DND-41 (cell line): ENCODE results near the gene CALML3.

Experiments used
- CTCF ChIP-seq: IDR thresholded peaks from 2 replicates; pipeline ENCODE4 v1.5.1; 2012; ENCODE audit warnings: borderline replicate concordance, low read length, moderate library complexity, mild to moderate bottlenecking; ENCODE audit not compliant: poor library complexity, severe bottlenecking; ENCODE audit errors: extremely low read depth
- EZH2 ChIP-seq: IDR thresholded peaks from 3 replicates; pipeline ENCODE4 v1.6.1; 2012; ENCODE audit warnings: borderline replicate concordance, low read depth, mild to moderate bottlenecking, moderate library complexity, low read length, inconsistent platforms; ENCODE audit not compliant: severe bottlenecking

GRCh38 chr10:5478694-5479305, 46.0 kb upstream of the CALML3 start:
- TF ChIP-seq CTCF = no peak
- TF ChIP-seq EZH2 = no peak
